Upper lobe of left lung (tissue), 4 donors: ENCODE measurements around the gene MCM7.

ENCODE experiments used
- POLR2A ChIP-seq, 4 donors: fragments of 450-650 bp; IDR thresholded peaks; one replicate each; pipeline ENCODE4 v1.5.1; 2016 to 2017; ENCODE audit warnings: antibody characterized with exemption in 4 of 4, mild to moderate bottlenecking in 2 of 4
- TF ChIP-seq, protein P1 (sequence below), 6 experiments: fragments of 450-650 bp in 4 of 6; fragments of 200-600 bp in 2 of 6; sonication (generic) in 2 of 6; IDR thresholded peaks; one replicate each; pipeline ENCODE4 v1.5.1; 2016 to 2019; ENCODE audit warnings: antibody characterized with exemption in 6 of 6

DNA sequence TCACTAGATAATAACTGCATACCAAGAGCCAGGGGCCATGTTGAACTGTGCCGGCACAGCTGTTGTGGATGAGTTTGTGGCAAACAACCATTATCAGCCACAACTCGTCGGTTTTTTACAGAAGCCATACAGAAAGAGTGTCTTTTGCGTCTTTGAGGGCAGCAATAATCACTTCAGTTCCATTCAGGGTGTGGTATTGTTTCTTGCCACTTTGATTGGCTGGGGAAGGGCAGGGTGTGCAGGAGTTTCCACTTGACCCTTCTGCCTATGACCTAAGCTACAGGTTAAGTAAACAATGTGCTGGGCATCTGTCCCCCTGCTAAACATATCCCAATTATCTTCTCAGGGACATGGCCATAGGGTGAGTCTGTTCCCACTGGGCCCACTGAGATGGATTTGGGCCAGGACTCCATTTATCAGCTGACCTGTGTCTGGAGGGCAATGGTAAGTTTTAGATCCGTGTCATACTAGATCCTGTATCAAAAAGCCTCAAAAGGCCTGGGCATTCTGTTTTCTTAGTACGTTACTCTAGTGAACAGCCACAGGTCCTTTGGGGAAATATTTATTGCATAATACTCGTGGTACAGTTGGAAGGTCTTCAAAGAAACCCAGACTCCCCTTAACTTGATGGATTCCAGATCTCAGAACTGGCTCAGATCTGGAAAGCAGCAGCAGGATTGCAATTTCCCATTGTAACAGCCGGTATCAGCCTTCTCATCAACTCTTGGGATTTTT lies 35.6 kb downstream of the MCM7 start:
- TF ChIP-seq, protein P1, sequence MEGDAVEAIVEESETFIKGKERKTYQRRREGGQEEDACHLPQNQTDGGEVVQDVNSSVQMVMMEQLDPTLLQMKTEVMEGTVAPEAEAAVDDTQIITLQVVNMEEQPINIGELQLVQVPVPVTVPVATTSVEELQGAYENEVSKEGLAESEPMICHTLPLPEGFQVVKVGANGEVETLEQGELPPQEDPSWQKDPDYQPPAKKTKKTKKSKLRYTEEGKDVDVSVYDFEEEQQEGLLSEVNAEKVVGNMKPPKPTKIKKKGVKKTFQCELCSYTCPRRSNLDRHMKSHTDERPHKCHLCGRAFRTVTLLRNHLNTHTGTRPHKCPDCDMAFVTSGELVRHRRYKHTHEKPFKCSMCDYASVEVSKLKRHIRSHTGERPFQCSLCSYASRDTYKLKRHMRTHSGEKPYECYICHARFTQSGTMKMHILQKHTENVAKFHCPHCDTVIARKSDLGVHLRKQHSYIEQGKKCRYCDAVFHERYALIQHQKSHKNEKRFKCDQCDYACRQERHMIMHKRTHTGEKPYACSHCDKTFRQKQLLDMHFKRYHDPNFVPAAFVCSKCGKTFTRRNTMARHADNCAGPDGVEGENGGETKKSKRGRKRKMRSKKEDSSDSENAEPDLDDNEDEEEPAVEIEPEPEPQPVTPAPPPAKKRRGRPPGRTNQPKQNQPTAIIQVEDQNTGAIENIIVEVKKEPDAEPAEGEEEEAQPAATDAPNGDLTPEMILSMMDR (IDR thresholded peaks at IDR 0.05), result no peak
- no peak for TF ChIP-seq POLR2A (IDR thresholded peaks at IDR 0.05)
